Activated CD4-positive, alpha-beta T cell treated with anti-CD3 and anti-CD28 coated beads for 24 hours (primary cell): ENCODE results near the gene CCDC154.
"Not testable (repeated sequence)": the region's sequence is repeated elsewhere in the genome, so short reads cannot be mapped to it uniquely, and the experiment has no call there.

ENCODE experiments used
- DNase-seq, 2 donors: peaks; one replicate each; pipeline ENCODE4 v3.0.0-alpha.2; 2020; ENCODE audit warnings: low read depth in 2 of 2

The CCDC154 gene

DNA sequence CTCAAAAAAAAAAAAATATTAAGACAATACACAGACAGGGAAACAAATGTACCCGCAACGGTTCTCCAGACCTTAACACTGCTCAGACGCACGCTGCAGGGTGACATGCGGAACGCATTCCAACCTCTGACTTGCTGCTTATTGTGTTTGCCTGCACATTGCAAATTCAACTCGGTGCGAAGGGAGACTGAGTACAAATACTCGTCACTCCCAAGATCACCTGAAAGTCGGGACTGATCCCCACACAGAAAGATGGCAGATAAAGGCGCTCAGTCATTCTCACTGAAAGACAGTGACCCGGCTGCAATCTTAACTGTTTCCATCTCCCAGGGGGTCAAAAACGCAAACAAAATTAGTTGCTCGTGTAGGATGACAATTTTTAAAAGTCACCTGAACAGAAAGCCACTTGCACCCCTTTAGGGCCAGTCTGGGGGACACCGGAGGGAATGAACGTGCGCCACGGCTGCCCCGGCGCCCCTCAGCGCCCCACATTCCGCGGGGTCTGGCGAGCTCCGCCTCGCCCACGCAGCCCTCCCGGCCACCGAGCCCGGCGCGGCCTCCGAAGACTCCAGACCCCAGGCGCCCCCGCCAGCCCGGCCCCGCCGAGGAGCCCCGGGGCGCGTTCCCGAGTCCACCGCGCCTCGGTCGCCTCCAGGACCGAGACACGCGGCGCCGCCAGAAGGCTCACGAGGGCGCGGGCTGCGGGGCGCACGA is 29.9 kb upstream of the CCDC154 start:
- no peak for DNase-seq

DNA sequence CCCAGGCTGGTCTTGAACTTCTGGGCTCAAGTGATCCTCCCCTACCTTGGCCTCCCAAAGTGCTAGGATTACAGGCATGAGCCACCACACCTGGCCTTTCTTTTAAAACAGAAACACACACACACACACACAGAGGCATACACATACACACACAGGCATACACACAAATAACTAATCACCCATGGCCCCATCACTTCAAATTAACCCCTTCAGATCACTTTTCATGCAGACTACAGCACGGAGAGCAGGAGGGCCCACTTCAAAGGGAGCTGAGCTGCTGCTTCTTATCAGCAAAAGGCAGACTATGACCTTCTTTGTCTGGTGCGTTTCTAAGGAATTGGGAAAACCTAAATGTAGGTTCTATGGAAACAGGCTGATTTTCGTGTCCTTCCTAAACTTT is 28.6 kb upstream of the CCDC154 start:
- DNase-seq: no peak

DNA sequence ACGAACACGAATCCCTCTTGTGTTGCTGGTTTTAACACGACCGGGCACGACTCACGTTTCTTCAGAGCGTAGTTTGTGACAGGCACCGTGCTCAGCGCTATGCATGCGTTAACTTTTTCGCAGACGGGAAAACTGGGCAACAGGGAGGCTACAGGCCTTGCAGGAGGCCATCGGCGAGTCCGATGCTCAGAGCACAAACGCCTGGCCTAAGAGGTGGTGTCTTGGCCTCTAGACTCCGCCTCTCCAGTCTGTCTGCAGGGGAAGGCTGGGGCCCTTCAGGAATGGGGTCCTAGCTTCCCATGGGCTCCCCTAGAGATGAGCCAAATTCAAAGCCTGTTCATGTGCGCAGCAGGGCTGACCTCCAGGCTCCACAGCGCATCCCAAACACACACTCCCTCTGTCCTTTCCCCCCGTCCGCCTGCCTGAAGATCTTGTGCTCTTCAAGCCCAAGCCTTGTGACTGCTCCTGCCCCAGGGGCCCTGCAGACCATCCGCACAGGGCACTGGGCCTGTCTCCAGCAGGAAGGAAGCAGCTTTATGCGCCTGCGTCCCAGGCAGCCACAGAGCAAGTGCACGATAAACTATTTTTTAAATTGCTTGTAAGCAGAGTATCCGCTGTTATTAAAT is 27.3 kb upstream of the CCDC154 start:
- DNase-seq: no peak

DNA sequence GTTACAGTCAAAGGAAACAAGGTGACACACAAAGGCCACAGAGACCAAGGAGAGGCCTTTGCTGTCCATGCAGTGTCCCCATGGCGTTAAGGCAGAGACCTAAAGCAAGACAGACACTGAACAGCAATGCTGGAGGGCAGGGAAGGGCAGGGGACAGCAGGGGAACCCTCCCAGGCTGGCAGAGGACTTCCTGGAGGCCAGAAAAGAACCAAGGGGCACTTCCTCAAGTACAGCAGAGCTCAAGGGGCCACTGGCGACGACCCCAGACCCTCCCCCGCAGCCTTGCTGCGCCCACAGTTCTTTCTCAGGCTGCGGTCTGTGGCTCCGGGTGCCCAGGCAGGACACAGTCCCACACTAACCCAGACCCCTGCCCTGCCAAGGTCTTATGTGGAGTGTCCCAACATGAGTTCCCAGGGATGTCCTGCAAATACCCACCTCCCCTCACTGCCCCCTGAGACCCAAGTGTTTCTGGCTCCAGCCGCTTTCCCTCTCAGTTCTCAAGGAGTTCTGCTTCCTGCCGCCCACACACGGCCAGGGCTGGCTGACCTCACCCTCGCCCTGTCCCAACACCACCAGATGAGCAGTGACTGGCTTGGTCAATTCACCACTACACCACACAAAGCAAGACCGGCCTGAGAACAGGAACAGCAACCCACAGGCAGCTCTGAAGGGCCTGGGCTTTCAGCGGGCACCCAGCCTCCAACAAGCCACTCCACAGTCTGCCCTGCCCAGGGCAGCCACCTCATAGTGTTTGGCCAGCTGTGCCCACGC is 26.3 kb upstream of the CCDC154 start:
- DNase-seq: no peak

DNA sequence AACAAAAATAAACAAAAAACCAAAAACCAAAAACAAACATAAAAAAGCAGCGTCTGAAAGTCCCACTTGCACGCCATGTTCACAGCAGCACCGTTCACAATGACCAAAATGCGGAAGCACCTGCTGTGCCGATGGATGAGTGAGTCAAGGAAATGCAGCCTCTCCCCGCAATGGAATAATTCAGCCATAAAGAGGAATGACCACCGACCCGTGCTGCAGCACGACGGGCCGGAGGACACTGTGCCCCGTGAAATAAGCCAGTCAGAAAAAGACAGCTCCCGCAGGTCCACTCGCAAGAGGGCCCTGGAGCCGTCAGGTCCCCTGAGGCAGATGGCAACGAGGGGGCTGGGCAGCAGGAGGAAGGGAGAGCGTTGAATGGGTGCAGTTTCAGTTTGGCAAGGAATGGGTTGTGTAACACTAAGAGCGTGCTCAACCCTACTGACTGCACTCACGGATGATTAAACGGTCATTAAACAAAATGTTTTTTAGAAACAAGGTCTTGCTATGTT is 25.4 kb upstream of the CCDC154 start:
- DNase-seq: no peak

DNA sequence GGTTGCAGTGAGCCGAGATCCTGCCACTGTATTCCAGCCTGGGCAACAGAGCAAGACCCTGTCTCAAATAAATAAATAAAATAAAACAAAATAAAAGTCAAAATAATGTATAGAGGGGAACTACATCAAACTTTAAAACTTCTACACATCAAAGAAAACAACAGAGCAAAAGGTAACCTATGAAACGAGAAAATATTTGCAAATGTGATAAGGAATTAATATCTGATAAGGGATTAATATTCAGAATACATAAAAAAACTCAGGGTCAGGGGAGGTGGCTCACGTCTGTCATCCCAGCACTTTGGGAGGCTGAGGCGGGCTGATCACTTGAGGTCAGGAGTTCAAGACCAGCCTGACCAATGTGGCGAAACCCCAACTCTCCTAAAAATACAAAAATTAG is 24.8 kb upstream of the CCDC154 start:
- DNase-seq: not testable (repeated sequence)

DNA sequence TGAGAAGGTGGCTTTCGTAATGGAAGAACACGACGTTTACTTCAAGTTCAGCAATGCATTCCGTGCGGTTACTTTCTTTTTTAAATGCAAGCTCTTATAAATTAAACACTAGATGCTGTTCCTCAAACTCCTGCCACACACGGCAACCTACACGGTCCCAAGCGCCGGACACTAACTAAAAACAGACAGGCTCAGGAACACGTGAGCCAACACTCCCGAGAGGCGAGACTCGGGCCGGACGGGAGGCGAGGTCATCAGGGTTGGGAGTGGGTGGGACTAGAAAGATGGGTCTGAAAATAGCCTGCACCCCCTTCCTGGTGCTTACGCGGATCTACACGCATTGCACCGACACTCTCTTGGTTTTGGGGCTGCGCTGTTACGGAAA is 24.1 kb upstream of the CCDC154 start:
- no peak for DNase-seq

DNA sequence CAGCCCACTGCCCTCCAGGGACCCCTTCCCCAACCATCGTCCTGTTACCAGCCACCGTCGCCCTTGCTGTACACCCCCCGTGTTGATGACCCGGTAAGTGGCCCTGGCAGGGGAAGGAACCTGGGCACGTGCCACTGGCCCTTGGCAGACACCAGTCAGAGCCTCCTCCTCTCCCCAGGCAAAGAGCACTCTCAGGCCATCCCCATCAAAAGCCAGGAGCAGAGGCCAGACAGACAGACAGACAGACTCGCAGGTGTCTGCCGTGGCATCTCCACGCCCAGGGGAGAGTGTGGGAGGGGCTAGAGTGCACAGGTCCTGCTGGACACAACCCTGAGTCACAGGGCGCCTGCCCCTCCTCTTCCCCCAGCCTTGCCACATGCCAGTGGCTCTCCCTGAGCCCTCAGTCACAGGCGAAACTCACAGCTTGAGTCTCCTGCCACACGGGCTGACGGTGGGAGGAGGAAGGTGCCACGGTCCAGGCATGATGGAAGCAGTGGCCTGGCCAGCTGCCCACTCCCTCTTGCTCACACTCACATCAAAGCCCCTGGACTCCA is 22.7 kb upstream of the CCDC154 start:
- DNase-seq: no peak

DNA sequence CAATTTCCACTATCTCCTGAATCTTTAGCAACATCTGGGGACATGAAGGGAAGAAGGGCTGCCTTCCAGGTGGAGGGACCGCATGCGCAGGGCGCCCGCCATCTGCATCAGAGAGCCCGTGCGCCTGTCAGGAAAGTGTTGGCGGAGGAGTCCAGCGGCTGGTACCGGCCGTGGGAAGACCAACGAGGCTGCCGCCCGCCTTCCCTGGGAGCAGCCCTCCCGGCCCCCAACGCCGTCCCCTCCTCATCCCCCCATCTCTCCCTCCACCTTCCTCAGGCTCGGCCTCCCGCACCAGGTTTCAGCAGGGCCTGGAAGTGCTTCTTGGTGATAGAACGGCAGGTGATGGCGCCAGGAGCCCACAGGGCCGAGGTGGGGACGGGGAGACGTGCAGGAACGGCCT is 21.7 kb upstream of the CCDC154 start:
- no peak for DNase-seq

DNA sequence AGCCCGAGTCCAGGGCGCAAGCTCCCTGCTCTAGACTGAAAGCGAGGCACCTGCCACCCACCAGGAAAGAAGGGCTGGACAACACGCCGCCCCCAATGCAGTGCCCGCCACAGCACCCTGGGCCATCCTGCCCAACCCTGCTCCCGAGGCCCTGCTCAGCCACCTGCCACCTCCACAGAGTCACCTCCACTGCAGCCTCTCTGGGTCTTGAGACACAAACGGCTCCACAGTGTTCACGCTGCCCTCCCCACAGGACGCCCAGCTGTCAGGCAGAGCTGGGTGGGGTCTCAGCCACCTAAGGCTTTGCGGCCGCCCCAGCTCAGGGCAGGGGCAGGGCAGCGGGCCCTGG is 21.2 kb upstream of the CCDC154 start:
- DNase-seq: no peak

DNA sequence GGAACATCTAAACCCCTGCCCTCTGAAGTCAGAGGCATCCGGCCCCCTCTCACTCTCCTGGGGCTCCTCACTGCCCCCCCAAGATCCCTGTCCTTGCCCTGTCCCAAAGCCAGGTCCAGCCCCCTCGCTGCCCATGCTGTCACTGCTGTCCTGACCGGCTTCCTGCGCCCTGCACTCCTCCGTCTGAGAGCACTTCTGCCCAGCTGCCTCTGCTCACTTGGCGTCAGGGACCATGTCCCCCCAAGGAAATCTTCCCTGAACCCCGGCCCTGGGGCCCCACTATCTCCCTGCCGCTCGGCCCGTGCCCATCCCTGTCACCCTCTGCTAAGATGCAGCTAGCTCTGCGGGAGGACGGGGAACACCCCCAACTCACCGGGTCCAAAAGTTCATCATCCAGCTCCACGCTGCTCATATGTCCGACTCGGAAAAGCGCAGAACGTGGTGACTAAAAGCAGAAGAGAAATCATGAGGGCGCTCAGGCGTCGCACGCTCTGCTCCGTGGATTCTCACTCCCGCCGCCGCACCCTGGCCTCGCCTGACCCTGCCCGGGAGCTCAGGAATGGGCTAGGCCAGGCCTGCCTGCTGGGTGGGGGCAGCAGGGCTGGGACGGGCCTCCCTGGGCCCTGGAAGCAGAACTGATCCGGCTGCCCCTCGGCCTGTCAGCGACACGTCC is 20.7 kb upstream of the CCDC154 start:
- DNase-seq: no peak

DNA sequence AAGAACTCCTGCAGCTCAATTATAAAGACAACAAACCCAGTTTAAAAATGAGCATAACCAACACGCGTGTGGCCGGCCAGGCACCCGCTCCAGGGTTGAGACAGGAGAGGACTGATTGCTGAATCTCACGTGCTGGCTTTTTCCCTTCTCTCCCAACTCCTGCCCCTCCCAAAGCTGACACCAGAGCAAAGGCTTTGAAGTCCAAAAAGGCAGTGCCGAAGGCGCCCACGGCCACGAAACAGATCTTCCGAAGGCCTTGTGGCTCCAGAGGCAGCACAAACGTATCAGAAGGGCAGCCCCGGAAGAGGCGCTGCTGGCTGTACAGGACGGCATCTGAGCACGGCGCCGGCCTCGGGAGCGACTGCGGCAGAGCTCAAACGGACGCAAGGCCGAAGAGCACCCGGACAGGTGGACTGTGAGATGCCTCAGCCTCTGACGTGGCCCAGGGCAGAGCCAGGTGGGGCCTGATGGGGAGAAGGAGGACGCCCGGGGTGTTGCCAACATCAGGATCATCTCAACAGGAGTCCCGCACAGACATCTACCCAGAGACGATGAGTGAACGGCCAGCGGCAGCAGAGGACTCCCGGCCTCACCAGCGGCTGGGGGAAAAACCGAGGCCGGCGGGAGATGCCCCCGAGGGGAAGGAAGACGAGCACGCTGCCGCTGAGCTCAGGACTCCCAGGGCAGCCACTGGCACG is 20.0 kb upstream of the CCDC154 start:
- no peak for DNase-seq

DNA sequence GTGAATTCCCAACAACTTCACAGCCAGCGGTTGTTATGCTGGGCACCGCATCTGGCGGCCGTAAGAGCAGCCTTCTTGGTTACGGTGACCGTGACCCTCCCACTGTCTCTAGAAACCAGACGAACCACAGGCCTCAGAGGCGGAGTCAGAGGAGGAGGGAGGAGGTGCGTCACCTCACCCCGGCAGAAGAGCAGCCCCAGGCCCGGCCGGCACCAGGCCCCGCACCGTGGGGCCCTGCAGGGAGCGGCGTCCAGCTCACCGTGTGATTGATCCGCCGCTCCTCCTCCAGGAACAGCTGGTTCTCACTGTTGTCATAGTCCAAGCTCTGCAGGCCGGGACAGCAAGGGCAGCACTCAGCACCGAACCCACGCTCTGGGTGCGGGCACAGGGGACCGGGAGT is 16.8 kb upstream of the CCDC154 start:
- no peak for DNase-seq

DNA sequence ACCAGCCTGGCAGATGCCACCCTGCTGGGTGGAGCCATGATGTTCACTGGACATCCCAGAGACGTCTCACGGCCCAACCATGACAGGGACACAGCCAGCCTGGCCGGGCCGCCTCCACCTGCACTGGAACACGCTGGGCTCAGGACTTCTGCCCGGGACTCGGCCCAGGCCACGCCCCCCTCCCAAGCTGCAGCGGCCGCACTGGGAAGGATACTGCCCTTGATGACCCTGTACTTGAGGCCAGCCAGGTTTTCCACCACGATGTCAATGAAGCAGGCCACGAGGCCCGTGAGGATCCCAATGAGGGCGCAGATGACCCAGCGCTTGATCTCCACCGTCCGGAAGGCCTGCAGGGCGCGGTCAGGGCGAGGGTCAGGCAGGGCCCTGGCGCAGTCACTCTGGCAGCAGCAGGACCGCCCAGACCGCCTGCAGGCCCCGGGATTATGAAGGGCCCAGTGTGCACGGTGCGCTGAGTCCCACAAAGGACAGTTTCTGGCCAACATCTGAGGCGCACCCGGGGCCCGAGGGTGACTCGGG is 16.3 kb upstream of the CCDC154 start:
- no peak for DNase-seq

DNA sequence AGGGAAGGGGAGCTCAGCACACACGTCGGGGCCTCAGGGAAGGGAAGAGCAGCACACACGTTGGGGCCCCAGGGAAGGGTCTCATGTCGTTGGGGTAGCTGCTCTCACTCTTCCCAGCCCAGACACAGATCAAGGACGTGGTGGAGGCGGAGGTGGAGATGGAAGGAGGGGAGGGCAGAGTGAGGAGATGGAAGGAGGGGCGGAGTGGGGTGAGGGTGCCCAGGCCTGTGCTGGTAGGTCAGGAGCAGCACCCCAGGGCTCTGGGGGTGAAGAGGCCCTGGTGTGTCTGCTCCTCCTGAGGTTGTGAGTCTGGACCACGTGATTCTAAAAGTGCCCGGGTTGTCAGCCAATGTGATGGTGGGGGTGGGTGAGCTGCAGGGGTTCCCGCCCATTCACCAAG is 15.6 kb upstream of the CCDC154 start:
- no peak for DNase-seq

DNA sequence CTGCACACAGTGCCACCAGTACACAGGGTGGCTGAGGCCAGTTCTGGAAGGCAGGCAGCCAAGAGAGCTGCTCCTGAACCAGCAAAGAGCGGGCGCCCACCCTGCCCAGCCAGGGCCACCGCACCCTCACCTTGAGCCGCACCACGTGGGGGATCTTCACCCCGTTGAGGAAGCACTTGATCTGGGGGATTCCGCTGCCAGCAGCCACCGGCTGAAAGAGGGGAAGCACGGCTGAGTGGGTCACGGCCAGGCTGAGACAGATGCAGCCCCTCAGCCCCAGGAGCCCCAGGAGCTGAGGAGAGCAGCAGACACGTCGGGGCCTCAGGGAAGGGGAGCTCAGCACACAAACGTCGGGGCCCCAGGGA is 14.6 kb upstream of the CCDC154 start:
- DNase-seq: no peak

DNA sequence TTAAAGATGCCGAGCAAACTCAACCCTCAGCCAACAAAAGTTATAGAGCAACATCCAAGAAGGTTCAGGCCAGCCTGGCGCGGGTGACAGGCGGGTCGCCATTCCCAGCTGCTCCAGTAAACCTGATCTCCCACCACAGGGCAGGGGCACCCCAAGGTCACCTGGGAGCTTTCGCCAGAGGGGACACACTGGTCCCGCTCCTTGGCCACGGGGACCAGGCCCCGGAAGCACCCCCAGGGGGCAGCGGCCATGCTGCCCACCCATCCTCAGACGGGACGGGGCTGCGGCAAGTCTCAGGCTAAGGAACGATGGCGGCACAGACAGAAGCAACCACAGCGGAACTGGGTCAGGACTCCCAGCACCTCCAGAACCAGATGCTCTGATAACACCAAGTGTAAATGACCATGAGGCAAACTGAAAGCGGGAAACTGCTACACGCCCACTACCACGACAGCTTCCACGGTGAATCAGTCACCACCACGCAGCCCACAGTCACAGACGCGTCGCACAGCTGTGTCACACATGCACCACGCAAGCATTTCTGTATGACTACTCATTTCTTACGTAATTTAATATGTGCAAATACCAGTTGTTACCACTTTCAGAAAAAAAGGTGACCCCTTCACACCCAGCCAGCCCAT is 14.1 kb upstream of the CCDC154 start:
- no peak for DNase-seq

DNA sequence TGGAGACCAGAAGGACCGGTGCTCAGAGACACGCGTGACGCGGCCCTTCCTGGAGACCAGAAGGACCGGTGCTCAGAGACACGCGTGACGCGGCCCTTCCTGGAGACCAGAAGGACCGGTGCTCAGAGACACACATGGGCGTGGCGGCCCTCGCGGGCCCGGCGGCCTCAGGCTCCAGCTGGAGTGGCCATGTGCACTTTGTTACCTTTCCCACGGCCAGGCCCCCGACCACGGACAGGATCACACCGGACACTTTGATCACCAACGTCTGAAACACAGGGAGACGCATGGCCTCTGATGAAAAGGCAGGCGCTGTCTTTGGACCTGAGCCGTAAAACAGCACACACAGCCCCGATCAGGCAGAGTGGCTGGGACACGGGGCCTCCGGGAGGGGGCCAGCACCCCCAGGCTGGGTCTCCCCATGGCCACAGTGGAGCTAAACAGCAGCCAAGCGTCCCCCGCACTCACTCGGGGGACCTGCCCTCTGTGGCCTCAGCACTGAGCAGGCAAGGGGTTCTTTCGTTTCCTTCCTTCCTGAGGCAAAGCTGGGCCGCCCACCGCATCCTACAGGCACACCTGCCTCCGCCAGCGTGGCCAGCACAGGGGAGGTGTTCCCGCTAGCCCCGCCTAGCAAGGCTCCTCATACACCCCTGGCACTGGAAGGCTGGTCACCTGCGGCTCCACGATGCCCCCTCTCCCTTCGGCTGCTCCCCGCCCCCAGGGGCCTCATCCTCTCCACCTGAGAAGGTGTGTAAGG is 13.3 kb upstream of the CCDC154 start:
- DNase-seq: no peak

DNA sequence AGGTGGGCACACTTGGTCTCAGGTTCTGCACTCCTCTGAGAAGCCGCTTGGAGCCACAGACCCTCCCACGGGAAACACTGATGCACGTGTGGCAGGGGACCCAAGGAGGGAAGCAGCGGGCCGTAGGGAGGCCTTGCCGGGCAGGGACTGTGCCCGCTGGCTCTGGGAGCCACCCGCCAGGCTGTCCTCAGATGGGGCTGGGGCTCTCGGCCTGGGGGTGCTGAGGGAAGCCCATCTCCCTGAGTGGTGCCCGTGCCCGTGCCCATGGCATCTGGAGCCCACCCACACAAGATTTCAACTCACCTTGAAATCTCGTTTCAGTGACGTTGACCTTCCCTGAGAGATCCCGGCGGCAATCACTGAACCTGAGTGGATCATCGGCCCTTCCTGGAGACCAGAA is 12.6 kb upstream of the CCDC154 start:
- DNase-seq: no peak
